Neuronal stem cell (in vitro differentiated cells): ENCODE measurements around the gene SORD.
"Not testable (repeated sequence)": the region's sequence is repeated elsewhere in the genome, so short reads cannot be mapped to it uniquely, and the experiment has no call there.

Experiments
- DNase-seq: peaks from one replicate; pipeline ENCODE4 v3.0.0-alpha.2; 2013; ENCODE audit warnings: low spot score
- H2AFZ ChIP-seq: one replicate; pipeline ENCODE4 v1.6.1; 2013; ENCODE audit warnings: mild to moderate bottlenecking, low read length, inconsistent platforms
- H2AK5ac ChIP-seq: 2 replicates; pipeline ENCODE4 v1.6.1; 2013; ENCODE audit warnings: low read depth, mild to moderate bottlenecking, inconsistent platforms, low read length, moderate library complexity, mixed read lengths
- H2BK120ac ChIP-seq: 2 replicates; pipeline ENCODE4 v1.6.1; 2013; ENCODE audit warnings: low read depth, mild to moderate bottlenecking, inconsistent platforms, low read length, moderate library complexity, mixed read lengths
- H2BK12ac ChIP-seq: one replicate; pipeline ENCODE4 v1.6.1; 2013; ENCODE audit warnings: low read length, inconsistent platforms
- H2BK15ac ChIP-seq: 2 replicates; pipeline ENCODE4 v1.6.1; 2013; ENCODE audit warnings: mild to moderate bottlenecking, low read length, inconsistent platforms, mixed read lengths
- H2BK5ac ChIP-seq: one replicate; pipeline ENCODE4 v1.6.1; 2013; ENCODE audit warnings: inconsistent platforms, mild to moderate bottlenecking, low read length, moderate library complexity
- H3K14ac ChIP-seq: one replicate; pipeline ENCODE4 v1.6.1; 2013; ENCODE audit warnings: low read length, inconsistent platforms
- H3K18ac ChIP-seq: 2 replicates; pipeline ENCODE4 v1.6.1; 2013; ENCODE audit warnings: low read length, inconsistent platforms
- H3K23ac ChIP-seq: 2 replicates; pipeline ENCODE4 v1.6.1; 2013; ENCODE audit warnings: low read depth, mild to moderate bottlenecking, mixed read lengths, low read length, inconsistent platforms; ENCODE audit not compliant: poor library complexity
- H3K27ac ChIP-seq: replicated peaks from 3 replicates; pipeline ENCODE4 v1.5.1; 2013; ENCODE audit warnings: low read length, inconsistent platforms
- H3K27me3 ChIP-seq, 3 experiments: 2 replicates each; pipeline ENCODE4 v1.6.1; 2013; ENCODE audit warnings: low read length in 3 of 3, mild to moderate bottlenecking in 2 of 3, inconsistent platforms in 1 of 3, low read depth in 1 of 3, mixed read lengths in 1 of 3, moderate library complexity in 1 of 3; ENCODE audit not compliant: control insufficient read depth in 3 of 3, insufficient read depth in 3 of 3
- H3K36me3 ChIP-seq, 2 donors: replicated peaks in 1 of 2; 2 replicates each; pipeline ENCODE4 v1.6.1; 2013; ENCODE audit warnings: low read length in 2 of 2; ENCODE audit not compliant: control insufficient read depth in 2 of 2, insufficient read depth in 2 of 2
- H3K4ac ChIP-seq: 2 replicates; pipeline ENCODE4 v1.6.1; 2013; ENCODE audit warnings: inconsistent platforms, mild to moderate bottlenecking, low read length, moderate library complexity
- H3K4me1 ChIP-seq, 2 donors: 1 replicate in 1 of 2; 2 replicates in 1 of 2; pipeline ENCODE4 v1.6.1; 2013; ENCODE audit warnings: low read length in 2 of 2, low read depth in 1 of 2; ENCODE audit not compliant: control insufficient read depth in 2 of 2, insufficient read depth in 1 of 2
- H3K4me2 ChIP-seq: one replicate; pipeline ENCODE4 v1.6.1; 2013; ENCODE audit warnings: mild to moderate bottlenecking, low read length, inconsistent platforms; ENCODE audit not compliant: insufficient read depth, poor library complexity, severe bottlenecking
- H3K4me3 ChIP-seq, 2 donors: 2 replicates each; pipeline ENCODE4 v1.5.1; 2013; ENCODE audit warnings: low read length in 2 of 2, mild to moderate bottlenecking in 2 of 2, inconsistent platforms in 1 of 2, moderate library complexity in 1 of 2
- H3K79me1 ChIP-seq: one replicate; pipeline ENCODE4 v1.6.1; 2013; ENCODE audit warnings: low read depth, mild to moderate bottlenecking, inconsistent platforms, low read length, moderate library complexity
- H3K9ac ChIP-seq: one replicate; pipeline ENCODE4 v1.6.1; 2013; ENCODE audit warnings: mild to moderate bottlenecking, low read depth, low read length, inconsistent platforms; ENCODE audit not compliant: poor library complexity
- H3K9me3 ChIP-seq, 2 donors: replicated peaks in 1 of 2; 2 replicates each; pipeline versions ENCODE3 to v1.6.1; 2013; ENCODE audit warnings: low read length in 2 of 2, mild to moderate bottlenecking in 2 of 2, inconsistent platforms in 1 of 2, low read depth in 1 of 2, mixed read lengths in 1 of 2, moderate library complexity in 1 of 2; ENCODE audit not compliant: control insufficient read depth in 2 of 2, insufficient read depth in 1 of 2
- H4K8ac ChIP-seq: one replicate; pipeline ENCODE4 v1.6.1; 2013; ENCODE audit warnings: low read depth, mild to moderate bottlenecking, inconsistent platforms, low read length, moderate library complexity
- H4K91ac ChIP-seq: one replicate; pipeline ENCODE4 v1.6.1; 2013; ENCODE audit warnings: low read length, low read depth, mild to moderate bottlenecking, inconsistent platforms; ENCODE audit not compliant: poor library complexity
- WGBS, 2 donors: extraction: QIAGEN DNeasy Blood & Tissue Kit; methylation state at CpG; one replicate each; pipeline ENCODE4 v1.1.7; 2013; ENCODE audit warnings: missing lambda C conversion rate in 2 of 2, mixed read lengths in 1 of 2; ENCODE audit not compliant: insufficient read length in 2 of 2, insufficient replicate concordance in 1 of 2; ENCODE audit errors: extremely low coverage in 2 of 2; 5-methylcytosine and 5-hydroxymethylcytosine counted together

The SORD gene

GRCh38 chr15:45075440-45076320 is 52.7 kb downstream of the SORD start:
- not testable (repeated sequence) for H3K18ac ChIP-seq, H3K79me1 ChIP-seq, H2BK12ac ChIP-seq, H2BK120ac ChIP-seq, H3K4me2 ChIP-seq, H3K4ac ChIP-seq, H3K4me1 ChIP-seq, H3K9me3 ChIP-seq, H4K8ac ChIP-seq, H3K27me3 ChIP-seq, H3K4me3 ChIP-seq, H3K23ac ChIP-seq, H3K27ac ChIP-seq, H3K36me3 ChIP-seq, DNase-seq, H2AK5ac ChIP-seq, H2BK5ac ChIP-seq, H2AFZ ChIP-seq, H3K9ac ChIP-seq, H4K91ac ChIP-seq, H2BK15ac ChIP-seq, H3K14ac ChIP-seq
- no CpG with 5 or more reads among the region's 9 CpGs for WGBS, 2 donors

GRCh38 chr15:45077391-45077790 is 54.4 kb downstream of the SORD start:
- not testable (repeated sequence) for H3K4me1 ChIP-seq, H2AK5ac ChIP-seq, H3K9ac ChIP-seq, H3K27ac ChIP-seq, H3K4me2 ChIP-seq, H3K4ac ChIP-seq, H3K14ac ChIP-seq, H3K9me3 ChIP-seq, H3K4me3 ChIP-seq, H2BK120ac ChIP-seq, H4K8ac ChIP-seq, H3K36me3 ChIP-seq, H3K79me1 ChIP-seq, H2BK5ac ChIP-seq, H3K27me3 ChIP-seq, H4K91ac ChIP-seq, H2AFZ ChIP-seq, H2BK12ac ChIP-seq, H3K23ac ChIP-seq, H2BK15ac ChIP-seq, DNase-seq, H3K18ac ChIP-seq
- WGBS, 2 donors = no CpG with 5 or more reads among the region's 2 CpGs

GRCh38 chr15:45079201-45079600 is 56.2 kb downstream of the SORD start:
- not testable (repeated sequence) for H3K14ac ChIP-seq, H3K4ac ChIP-seq, H3K4me2 ChIP-seq, H2AFZ ChIP-seq, H2BK120ac ChIP-seq, H3K4me3 ChIP-seq, H3K4me1 ChIP-seq, H3K18ac ChIP-seq, H2BK5ac ChIP-seq, H4K8ac ChIP-seq, H3K36me3 ChIP-seq, H3K9ac ChIP-seq, DNase-seq, H3K9me3 ChIP-seq, H4K91ac ChIP-seq, H2BK12ac ChIP-seq, H2BK15ac ChIP-seq, H3K79me1 ChIP-seq, H2AK5ac ChIP-seq, H3K23ac ChIP-seq, H3K27ac ChIP-seq, H3K27me3 ChIP-seq
- no CpG with 5 or more reads among the region's 5 CpGs for WGBS, 2 donors

GRCh38 chr15:45079628-45080246 is 56.7 kb downstream of the SORD start:
- not testable (repeated sequence) for H3K23ac ChIP-seq, H2BK120ac ChIP-seq, H4K8ac ChIP-seq, H3K4me1 ChIP-seq, H2BK5ac ChIP-seq, H4K91ac ChIP-seq, H3K9me3 ChIP-seq, H2AFZ ChIP-seq, H3K4ac ChIP-seq, H2BK12ac ChIP-seq, H3K27ac ChIP-seq, H3K79me1 ChIP-seq, H2AK5ac ChIP-seq, H2BK15ac ChIP-seq, H3K4me3 ChIP-seq, H3K18ac ChIP-seq, H3K4me2 ChIP-seq, H3K9ac ChIP-seq, DNase-seq, H3K36me3 ChIP-seq, H3K27me3 ChIP-seq, H3K14ac ChIP-seq
- no CpG with 5 or more reads among the region's 5 CpGs for WGBS, 2 donors
